Measurements from ENCODE around the gene GRAMD1B. TPM values are rescaled to one million over a fixed set of nuclear protein-coding genes. Genes with fewer than 3 reads are reported as not detected.

The GRAMD1B gene
- total RNA-seq, 5 donors from 2014 or later (not counting 1 experiment from before 2014, with no cell fraction given) = 8.6 to 15.6 (median 10.5) TPM

Other genes with a start within 250 kb of the GRAMD1B start
- gene CLMP, start 235.0 kb upstream of the GRAMD1B start, total RNA-seq = under 1 TPM; 0.09 to 0.43 (median 0.30) TPM
- gene SCN3B, start 224.4 kb downstream of the GRAMD1B start, total RNA-seq = not detected

All from T-cell (primary cell).